Measurements from ENCODE around the gene CTRL.

Gene CTRL

DNA sequence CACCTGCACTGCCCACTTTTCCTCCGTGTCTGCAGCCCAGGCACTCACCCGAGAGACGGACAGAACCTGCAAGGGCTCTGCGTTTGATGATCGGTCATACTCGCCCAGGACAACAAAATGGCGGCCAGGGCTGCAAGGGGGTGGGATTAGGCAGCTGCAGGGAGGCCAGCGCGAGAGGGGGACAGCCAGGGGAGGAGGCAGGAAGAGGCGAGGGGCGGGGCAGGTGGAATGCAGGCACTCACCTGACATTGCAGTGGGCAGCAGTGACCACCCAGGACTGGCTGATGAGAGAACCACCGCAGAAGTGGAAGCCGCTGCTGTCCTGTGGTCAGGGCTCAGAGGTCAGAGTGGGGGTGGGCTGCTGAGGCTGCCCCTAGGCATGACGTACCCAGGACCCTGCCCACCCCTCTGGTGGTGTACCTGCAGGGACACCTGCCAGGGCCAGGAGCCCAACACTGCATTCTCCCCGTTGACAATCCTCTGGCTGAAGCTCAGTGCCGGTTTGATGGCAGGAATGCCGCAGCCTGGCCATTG lies 917 bp downstream of the CTRL start:
- DNase-seq (ENCODE audit: insufficient read length, low spot score) (no peak), FAIRE-seq (no peak)
- no peak for TF ChIP-seq POLR2A (IDR thresholded peaks at IDR 0.05; ENCODE audit: low read depth, low read length)

DNA sequence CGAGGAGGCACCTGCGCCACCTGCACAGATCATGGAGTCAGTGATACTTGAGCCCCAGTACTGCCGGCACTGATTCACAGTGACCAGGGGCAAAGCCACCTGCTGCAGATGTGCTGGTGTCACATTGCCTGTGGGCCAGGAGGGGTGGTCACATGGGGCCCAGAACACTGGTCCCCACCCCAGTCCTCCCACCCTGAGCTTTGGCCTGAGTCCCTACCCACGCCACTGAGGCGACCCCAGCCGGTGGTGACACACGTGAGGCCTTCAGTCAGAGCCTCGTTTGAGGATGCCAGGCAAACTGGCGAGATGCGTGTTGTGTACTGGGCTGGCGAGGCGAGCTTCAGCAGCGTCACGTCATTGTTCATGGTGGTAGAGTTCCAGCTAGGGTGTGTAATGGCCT lies 1.5 kb downstream of the CTRL start:
- TF ChIP-seq POLR2A (IDR thresholded peaks at IDR 0.05; ENCODE audit: low read depth, low read length), result no peak
- no peak for DNase-seq (ENCODE audit: insufficient read length, low spot score)
- FAIRE-seq, result no peak

DNA sequence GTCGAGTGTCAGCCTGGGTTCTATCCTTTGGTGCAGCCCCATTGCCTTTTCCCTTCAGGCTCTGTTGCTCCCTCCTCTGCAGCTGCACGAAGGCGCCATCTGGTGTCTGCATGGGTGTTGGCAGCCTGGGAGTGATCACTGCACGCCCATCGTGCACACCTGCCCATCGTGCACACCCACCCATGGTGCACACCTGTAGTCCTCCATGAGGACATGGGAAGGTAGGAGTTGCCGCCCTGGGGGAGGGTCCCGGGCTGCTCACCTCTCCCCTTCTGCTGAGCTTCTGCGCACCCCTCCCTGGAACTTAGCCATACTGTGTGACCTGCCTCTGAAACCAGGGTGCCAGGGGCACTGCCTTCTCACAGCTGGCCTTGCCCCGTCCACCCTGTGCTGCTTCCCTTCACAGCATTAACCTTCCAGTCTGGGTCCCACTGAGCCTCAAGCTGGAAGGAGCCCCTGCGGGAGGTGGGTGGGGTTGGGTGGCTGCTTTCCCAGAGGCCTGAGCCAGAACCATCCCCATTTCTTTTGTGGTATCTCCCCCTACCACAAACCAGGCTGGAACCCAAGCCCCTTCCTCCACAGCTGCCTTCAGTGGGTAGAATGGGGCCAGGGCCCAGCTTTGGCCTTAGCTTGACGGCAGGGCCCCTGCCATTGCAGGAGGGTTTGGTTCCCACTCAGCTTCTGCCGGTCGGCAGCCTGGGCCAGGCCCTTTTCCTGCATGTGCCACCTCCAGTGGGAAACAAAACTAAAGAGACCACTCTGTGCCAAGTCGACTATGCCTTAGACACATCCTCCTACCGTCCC lies 2.9 kb downstream of the CTRL start:
- no peak for TF ChIP-seq POLR2A (IDR thresholded peaks at IDR 0.05; ENCODE audit: low read depth, low read length)
- DNase-seq (ENCODE audit: insufficient read length, low spot score) (peak; percentile 53), FAIRE-seq (peak; percentile 53)

DNA sequence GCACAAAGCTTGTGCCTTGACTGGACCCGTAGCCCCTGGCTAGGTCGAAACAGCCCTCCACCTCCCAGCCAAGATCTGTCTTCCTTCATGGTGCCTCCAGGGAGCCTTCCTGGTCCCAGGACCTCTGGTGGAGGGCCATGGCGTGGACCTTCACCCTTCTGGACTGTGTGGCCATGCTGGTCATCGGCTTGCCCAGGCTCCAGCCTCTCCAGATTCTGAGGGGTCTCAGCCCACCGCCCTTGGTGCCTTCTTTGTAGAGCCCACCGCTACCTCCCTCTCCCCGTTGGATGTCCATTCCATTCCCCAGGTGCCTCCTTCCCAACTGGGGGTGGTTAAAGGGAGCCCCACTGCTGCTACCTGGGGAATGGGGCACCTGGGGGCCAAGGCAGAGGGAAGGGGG lies 3.5 kb downstream of the CTRL start:
- no peak for DNase-seq (ENCODE audit: insufficient read length, low spot score)
- no peak for FAIRE-seq
- TF ChIP-seq POLR2A (IDR thresholded peaks at IDR 0.05; ENCODE audit: low read depth, low read length), result no peak

DNA sequence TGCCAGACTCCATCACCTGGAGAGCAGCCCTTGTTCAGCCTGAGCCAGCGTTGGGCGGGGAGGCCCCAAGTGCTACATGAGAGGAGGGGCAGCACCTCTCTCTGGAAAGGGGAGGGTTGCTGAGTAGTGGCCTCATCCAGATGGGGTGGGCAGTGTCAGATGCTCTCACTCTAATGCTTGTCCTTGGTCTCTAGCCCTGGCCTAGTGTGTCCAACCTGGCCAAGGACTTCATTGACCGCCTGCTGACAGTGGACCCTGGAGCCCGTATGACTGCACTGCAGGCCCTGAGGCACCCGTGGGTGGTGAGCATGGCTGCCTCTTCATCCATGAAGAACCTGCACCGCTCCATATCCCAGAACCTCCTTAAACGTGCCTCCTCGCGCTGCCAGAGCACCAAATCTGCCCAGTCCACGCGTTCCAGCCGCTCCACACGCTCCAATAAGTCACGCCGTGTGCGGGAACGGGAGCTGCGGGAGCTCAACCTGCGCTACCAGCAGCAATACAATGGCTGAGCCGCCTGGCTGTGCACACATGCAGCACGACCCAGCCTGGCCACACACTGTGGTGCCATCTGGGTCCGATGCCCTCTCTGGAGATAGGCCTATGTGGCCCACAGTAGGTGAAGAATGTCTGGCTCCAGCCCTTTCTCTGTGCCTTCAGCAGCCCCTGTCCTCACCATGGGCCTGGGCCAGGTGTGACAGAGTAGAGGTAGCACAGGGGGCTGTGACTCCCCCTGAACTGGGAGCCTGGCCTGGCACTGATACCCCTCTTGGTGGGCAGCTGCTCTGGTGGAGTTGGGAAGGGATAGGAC lies 4.3 kb downstream of the CTRL start:
- DNase-seq (ENCODE audit: insufficient read length, low spot score) (no peak), FAIRE-seq (no peak)
- no peak for TF ChIP-seq POLR2A (IDR thresholded peaks at IDR 0.05; ENCODE audit: low read depth, low read length)

DNA sequence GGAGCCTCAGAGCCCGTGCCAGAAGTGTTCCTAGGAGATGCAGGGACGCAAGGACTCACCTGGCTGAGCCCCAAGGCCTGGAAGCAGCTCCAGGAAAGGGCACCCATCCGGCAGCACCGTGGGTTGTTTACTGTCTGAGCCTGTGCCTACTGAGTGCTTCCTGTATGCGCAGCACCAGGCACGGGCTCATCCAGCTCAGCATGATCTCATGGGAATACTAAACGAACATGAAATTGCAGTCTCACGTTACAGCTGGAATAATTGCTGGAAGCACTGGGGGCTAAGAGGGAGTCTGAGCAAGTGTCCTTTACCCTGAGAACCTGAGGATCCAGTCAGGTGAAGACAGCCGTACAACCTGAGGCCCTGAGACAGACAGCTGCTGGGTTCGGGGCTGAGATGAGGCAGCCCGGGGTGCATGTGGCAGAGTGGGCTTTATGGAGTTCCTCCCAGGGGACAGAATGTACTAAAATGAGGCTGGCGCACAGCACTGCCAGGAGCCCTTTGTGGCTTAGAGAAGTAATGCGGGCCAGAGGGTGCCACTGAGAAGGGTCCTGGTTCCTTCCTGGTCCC lies 5.4 kb downstream of the CTRL start:
- DNase-seq (ENCODE audit: insufficient read length, low spot score), result no peak
- no peak for TF ChIP-seq POLR2A (IDR thresholded peaks at IDR 0.05; ENCODE audit: low read depth, low read length)
- no peak for FAIRE-seq

DNA sequence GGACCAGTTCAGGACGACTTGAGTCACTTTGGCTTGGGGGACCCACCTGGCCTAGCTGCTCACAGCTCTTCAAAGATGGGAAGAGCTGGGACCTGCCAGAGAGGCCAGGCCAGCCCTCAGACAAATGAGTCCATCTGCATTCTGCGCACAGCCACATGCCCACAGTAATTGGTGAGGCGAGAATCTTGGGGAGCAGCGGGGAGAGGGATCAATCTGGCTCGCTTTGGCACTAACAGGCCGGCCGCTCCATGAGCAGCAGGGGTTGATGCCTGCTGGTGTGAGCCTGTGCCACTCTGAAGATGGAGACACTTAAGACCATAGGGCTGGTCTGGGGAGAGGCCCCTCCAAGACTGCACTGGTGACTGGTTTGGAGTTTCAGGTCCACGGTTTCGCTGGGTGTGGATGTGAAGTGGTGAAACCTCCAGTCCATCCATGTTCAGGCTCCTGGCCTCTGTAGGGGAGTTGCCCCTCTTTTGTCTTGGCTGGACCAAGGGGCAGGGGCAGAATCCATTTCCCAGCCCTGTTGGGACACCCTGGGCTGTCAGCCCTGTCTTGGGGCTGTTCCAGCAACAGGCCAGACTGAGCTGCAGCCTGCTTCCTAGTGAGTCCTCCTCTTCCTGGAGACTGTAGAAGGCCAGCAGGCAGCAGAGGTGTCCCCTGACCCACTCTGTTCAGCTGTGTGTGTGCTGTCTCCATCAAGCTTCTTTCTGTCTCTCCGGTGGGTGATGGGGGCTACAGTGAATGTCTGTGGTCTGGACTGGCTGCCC lies 7.3 kb downstream of the CTRL start:
- DNase-seq (ENCODE audit: insufficient read length, low spot score) (no peak), FAIRE-seq (no peak)
- no peak for TF ChIP-seq POLR2A (IDR thresholded peaks at IDR 0.05; ENCODE audit: low read depth, low read length)

DNA sequence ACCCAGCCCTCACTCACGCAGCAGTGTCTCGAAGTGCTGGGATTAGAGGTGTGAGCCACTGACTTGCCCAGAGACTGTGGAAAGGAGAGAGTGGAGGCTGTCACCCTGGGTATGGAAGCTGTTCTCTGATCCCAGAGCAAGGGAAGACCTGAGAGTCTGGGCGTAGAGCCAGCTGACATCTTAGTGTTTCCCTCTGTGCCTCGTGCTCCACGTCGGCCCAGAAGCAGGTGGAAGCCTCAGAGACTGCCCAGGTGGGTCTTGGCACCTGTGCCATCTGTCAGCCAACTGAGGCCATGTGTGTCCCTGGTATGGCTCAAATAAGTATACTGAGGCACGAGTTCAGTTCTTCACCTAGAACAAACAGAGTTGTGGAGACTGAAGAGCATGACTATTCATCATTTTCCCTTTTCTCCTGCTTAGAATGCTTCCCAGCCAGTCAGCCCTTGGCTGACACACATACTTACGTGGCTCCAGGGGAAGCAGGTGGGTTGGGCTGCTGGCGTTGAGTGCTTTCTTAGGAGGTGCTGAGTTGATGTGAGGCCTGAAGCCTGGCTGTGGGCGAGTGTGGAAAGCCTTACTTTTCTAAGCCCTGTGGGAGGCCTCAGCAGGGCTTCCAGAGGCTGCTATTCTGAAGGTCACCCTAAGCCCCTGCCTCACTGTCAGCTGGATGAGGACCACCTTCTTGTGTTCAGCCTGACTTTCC lies 8.1 kb downstream of the CTRL start:
- FAIRE-seq, result no peak
- TF ChIP-seq POLR2A (IDR thresholded peaks at IDR 0.05; ENCODE audit: low read depth, low read length), result no peak
- DNase-seq (ENCODE audit: insufficient read length, low spot score), result no peak

DNA sequence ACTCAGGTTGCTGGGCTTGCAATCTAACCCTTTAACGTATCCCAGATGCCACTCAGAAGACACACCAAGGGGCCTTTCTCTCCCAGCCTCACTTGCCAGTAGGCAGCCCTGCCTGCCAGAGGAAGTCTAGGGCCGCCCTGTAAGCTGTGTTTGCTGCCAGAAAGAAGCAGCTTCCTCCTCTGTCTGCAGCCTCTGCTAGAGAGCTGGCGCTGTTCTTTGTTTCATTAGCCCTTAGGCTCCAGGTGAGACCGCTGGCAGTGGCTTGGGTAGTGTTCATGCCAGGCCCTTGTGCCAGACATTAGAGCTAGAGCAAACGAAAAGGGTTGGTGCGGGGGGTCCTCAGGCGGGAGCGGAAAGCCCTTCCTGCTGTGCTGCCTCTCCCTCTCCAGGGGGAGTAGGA lies 8.9 kb downstream of the CTRL start:
- no peak for DNase-seq (ENCODE audit: insufficient read length, low spot score)
- TF ChIP-seq POLR2A (IDR thresholded peaks at IDR 0.05; ENCODE audit: low read depth, low read length), result no peak
- FAIRE-seq, result no peak

DNA sequence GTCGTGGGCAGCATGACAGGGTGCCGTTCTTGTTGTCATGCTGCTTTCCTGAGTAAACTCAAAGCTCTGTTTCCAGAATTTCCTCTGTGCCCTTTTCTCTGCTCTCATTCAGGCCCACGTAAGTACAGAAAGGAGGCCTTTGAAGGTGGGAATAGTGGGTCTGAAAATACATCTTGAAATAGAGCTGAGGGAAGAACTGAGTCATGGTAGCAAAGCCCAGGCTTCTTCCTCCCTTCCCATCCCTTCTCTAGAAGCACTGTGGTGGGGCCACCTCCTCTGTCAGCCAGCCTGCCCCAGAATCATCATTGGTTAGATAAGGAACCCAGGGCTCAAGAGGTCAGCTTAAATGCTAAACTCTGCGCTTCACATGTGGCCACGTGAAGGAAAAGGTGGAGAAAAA lies 9.4 kb downstream of the CTRL start:
- no peak for TF ChIP-seq POLR2A (IDR thresholded peaks at IDR 0.05; ENCODE audit: low read depth, low read length)
- no peak for DNase-seq (ENCODE audit: insufficient read length, low spot score)
- FAIRE-seq, result no peak

DNA sequence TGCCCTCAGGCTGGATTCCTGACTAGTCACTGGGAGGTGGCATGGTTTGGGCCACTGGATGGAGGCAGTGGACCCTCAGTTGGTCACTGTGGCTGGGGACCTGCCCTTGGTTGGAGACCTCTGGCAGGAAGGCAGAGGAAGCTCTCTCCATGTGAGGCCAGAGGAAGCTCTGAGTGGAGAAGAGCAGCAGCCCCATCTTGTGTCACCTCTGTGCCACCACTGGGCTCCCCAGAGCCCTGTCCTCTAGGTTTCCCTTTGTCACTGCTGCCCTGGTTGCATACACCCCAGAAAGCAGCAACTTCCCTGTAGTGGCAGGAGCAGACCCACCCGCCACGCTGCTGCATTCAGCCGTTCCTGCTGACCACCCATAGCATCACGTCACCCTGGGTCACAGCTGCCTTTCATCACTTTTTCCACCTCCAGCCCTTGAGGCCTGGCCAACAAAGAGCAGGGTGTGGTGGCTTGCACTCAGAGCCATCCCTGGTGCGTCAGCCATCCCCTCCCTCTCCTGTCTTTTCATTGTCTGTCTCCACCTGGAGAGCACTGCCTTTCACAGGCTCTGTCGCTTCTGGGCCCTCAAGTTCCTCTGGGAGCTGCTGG lies 11.9 kb downstream of the CTRL start:
- FAIRE-seq (no peak), DNase-seq (ENCODE audit: insufficient read length, low spot score) (no peak)
- TF ChIP-seq POLR2A (IDR thresholded peaks at IDR 0.05; ENCODE audit: low read depth, low read length), result no peak

DNA sequence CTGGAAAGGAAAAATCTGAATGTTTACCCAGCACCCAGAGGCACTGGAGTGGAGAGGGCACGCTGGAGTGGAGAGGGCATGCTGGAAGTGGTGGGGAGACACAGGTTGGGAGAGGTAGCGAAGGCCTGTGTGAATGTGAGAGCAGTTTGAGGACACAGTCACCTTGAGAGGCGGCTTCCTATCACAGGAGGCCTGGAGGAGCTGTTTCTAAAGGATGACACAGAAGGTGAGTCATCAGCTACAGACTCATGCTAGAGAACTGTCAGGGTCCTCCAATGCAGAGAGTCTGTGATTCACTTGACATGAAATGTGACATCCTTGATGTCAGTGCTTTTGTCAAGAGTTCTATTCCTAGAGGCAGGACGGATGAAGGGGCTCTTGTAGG lies 13.8 kb downstream of the CTRL start:
- DNase-seq (ENCODE audit: insufficient read length, low spot score) (peak; percentile 74), FAIRE-seq (peak; percentile 82)
- TF ChIP-seq POLR2A (IDR thresholded peaks at IDR 0.05; ENCODE audit: low read depth, low read length), result no peak

All from H54 (cell line).